H9 (cell line): ENCODE measurements around the gene NFE2L2. TPM values are rescaled to one million over a fixed set of nuclear protein-coding genes. Genes with fewer than 3 reads are reported as not detected.

Experiments
- DNase-seq: peaks from one replicate; pipeline ENCODE4 v3.0.0-alpha.2; 2017
- H2AFZ ChIP-seq: one replicate; pipeline ENCODE4 v1.6.1; 2013; ENCODE audit warnings: mild to moderate bottlenecking, low read length, control low read depth, moderate library complexity
- H2AK5ac ChIP-seq: 2 replicates; pipeline ENCODE4 v1.6.1; 2013; ENCODE audit warnings: low read length, control low read depth, mixed read lengths; ENCODE audit not compliant: insufficient read length
- H2BK120ac ChIP-seq: one replicate; pipeline ENCODE4 v1.6.1; 2013; ENCODE audit warnings: low read depth, mild to moderate bottlenecking, low read length, control low read depth, inconsistent platforms; ENCODE audit not compliant: poor library complexity, severe bottlenecking
- H2BK12ac ChIP-seq: 2 replicates; pipeline ENCODE4 v1.6.1; 2013; ENCODE audit warnings: low read length, control low read depth, mixed read lengths, low read depth; ENCODE audit not compliant: insufficient read length
- H2BK15ac ChIP-seq: 2 replicates; pipeline ENCODE4 v1.6.1; 2013; ENCODE audit warnings: low read depth, low read length, control low read depth
- H2BK20ac ChIP-seq: one replicate; pipeline ENCODE4 v1.6.1; 2013; ENCODE audit warnings: low read depth, mild to moderate bottlenecking, low read length, control low read depth, inconsistent platforms; ENCODE audit not compliant: poor library complexity, severe bottlenecking
- H2BK5ac ChIP-seq: 2 replicates; pipeline ENCODE4 v1.6.1; 2013; ENCODE audit warnings: low read length, control low read depth, mixed read lengths; ENCODE audit not compliant: insufficient read length
- H3K14ac ChIP-seq: 2 replicates; pipeline ENCODE4 v1.6.1; 2013; ENCODE audit warnings: low read length, control low read depth; ENCODE audit not compliant: insufficient read depth
- H3K18ac ChIP-seq: 2 replicates; pipeline ENCODE4 v1.6.1; 2013; ENCODE audit warnings: low read depth, mild to moderate bottlenecking, mixed read lengths, low read length, control low read depth; ENCODE audit not compliant: insufficient read length
- H3K23ac ChIP-seq: 2 replicates; pipeline ENCODE4 v1.6.1; 2013; ENCODE audit warnings: low read length, control low read depth, mixed read lengths, low read depth; ENCODE audit not compliant: insufficient read length
- H3K23me2 ChIP-seq: 2 replicates; pipeline ENCODE4 v1.6.1; 2013; ENCODE audit warnings: low read depth, mild to moderate bottlenecking, mixed read lengths, low read length, control low read depth; ENCODE audit not compliant: insufficient read length, poor library complexity, severe bottlenecking
- H3K27ac ChIP-seq: 2 replicates; pipeline ENCODE4 v1.5.1; 2013; ENCODE audit warnings: low read length, control low read depth, mixed read lengths, low read depth; ENCODE audit not compliant: insufficient read length
- H3K27me3 ChIP-seq: 2 replicates; pipeline ENCODE4 v1.6.1; 2013; ENCODE audit warnings: low read length, control low read depth, inconsistent platforms; ENCODE audit not compliant: insufficient read depth
- H3K4ac ChIP-seq: 2 replicates; pipeline ENCODE4 v1.6.1; 2013; ENCODE audit warnings: low read depth, mild to moderate bottlenecking, control low read depth, inconsistent platforms, low read length, moderate library complexity
- H3K4me1 ChIP-seq: 2 replicates; pipeline ENCODE4 v1.6.1; 2013; ENCODE audit warnings: low read length, control low read depth, inconsistent platforms; ENCODE audit not compliant: insufficient read depth
- H3K4me2 ChIP-seq: 2 replicates; pipeline ENCODE4 v1.6.1; 2013; ENCODE audit warnings: low read length, control low read depth, mixed read lengths; ENCODE audit not compliant: insufficient read length, insufficient read depth
- H3K56ac ChIP-seq: 2 replicates; pipeline ENCODE4 v1.6.1; 2013; ENCODE audit warnings: low read depth, mild to moderate bottlenecking, mixed read lengths, low read length, control low read depth; ENCODE audit not compliant: insufficient read length
- H3K79me1 ChIP-seq: 2 replicates; pipeline ENCODE4 v1.6.1; 2013; ENCODE audit warnings: low read depth, mild to moderate bottlenecking, moderate library complexity, low read length, control low read depth, inconsistent platforms; ENCODE audit not compliant: insufficient read depth, poor library complexity, severe bottlenecking
- H3K79me2 ChIP-seq: 2 replicates; pipeline ENCODE4 v1.6.1; 2013; ENCODE audit warnings: low read length, control low read depth, inconsistent platforms; ENCODE audit not compliant: insufficient read depth
- H3K9ac ChIP-seq: 2 replicates; pipeline ENCODE4 v1.6.1; 2013; ENCODE audit warnings: low read length, control low read depth, mixed read lengths; ENCODE audit not compliant: insufficient read length; ENCODE audit errors: extremely low read depth
- H3K9me3 ChIP-seq: one replicate; pipeline ENCODE4 v1.6.1; 2013; ENCODE audit warnings: low read depth, low read length, inconsistent platforms; ENCODE audit not compliant: control insufficient read depth
- H3T11ph ChIP-seq: one replicate; pipeline ENCODE4 v1.6.1; 2013; ENCODE audit warnings: mild to moderate bottlenecking, low read length, control low read depth, inconsistent platforms
- H4K20me1 ChIP-seq: one replicate; pipeline ENCODE4 v1.6.1; 2013; ENCODE audit not compliant: control insufficient read depth, insufficient read length, insufficient read depth
- H4K5ac ChIP-seq: 2 replicates; pipeline ENCODE4 v1.6.1; 2013; ENCODE audit warnings: low read depth, mild to moderate bottlenecking, mixed read lengths, low read length, control low read depth; ENCODE audit not compliant: insufficient read length
- H4K8ac ChIP-seq: replicated peaks from 2 replicates; pipeline ENCODE4 v1.6.1; 2013; ENCODE audit warnings: low read length, control low read depth, mixed read lengths, low read depth; ENCODE audit not compliant: insufficient read length
- H4K91ac ChIP-seq: 2 replicates; pipeline ENCODE4 v1.6.1; 2013; ENCODE audit warnings: low read depth, mild to moderate bottlenecking, moderate library complexity, mixed read lengths, low read length, control low read depth; ENCODE audit not compliant: insufficient read length
- H3K27ac Mint-ChIP-seq, 3 experiments: 2 replicates in 2 of 3; 3 replicates in 1 of 3; pipeline ENCODE4 v1.8.0; 2020 to 2021; ENCODE audit warnings: mixed read lengths in 3 of 3, mild to moderate bottlenecking in 1 of 3, moderate library complexity in 1 of 3
- H3K27me3 Mint-ChIP-seq: 2 replicates; pipeline ENCODE4 v1.8.0; 2021; ENCODE audit warnings: low read depth, mild to moderate bottlenecking, moderate library complexity, mixed read lengths
- H3K36me3 Mint-ChIP-seq, 3 experiments: 2 replicates in 2 of 3; 3 replicates in 1 of 3; pipeline ENCODE4 v1.8.0; 2020 to 2021; ENCODE audit warnings: low read depth in 3 of 3, mixed read lengths in 3 of 3; ENCODE audit not compliant: insufficient read depth in 1 of 3
- H3K4me1 Mint-ChIP-seq, 2 experiments: 2 replicates each; pipeline ENCODE4 v1.8.0; 2020; ENCODE audit warnings: mixed read lengths in 2 of 2
- H3K4me3 Mint-ChIP-seq, 2 experiments: 2 replicates in 1 of 2; 3 replicates in 1 of 2; pipeline ENCODE4 v1.8.0; 2020 to 2021; ENCODE audit warnings: mild to moderate bottlenecking in 2 of 2, mixed read lengths in 2 of 2, moderate library complexity in 1 of 2
- H3K9me3 Mint-ChIP-seq, 2 experiments: 2 replicates in 1 of 2; 3 replicates in 1 of 2; pipeline ENCODE4 v1.8.0; 2020; ENCODE audit warnings: mild to moderate bottlenecking in 2 of 2, mixed read lengths in 2 of 2, moderate library complexity in 1 of 2
- CTCF ChIP-seq: fragments of 200-600 bp; sonication (generic); conservative IDR thresholded peaks from 3 replicates; pipeline ENCODE4 v1.8.0; 2021; ENCODE audit warnings: antibody characterized with exemption, mild to moderate bottlenecking
- WGBS: extraction: QIAGEN DNeasy Blood & Tissue Kit; methylation state at CpG from one replicate; pipeline ENCODE4 v1.1.7; 2013; ENCODE audit warnings: missing lambda C conversion rate, low lambda C conversion rate, mixed read lengths; ENCODE audit not compliant: insufficient read length; ENCODE audit errors: extremely low coverage; 5-methylcytosine and 5-hydroxymethylcytosine counted together
- total RNA-seq: library from RNA; stranded (reverse); gene quantifications from 2 replicates; pipeline ENCODE4 v1.2.1, GENCODE V29; 2021

NFE2L2 gene
- total RNA-seq, 1 experiment from 2014 or later = 42.5 TPM

GRCh38 chr2:177232098-177232704 lies 32.3 kb downstream of the NFE2L2 start:
- no peak overlapping the region for H2AFZ ChIP-seq
- H2BK5ac ChIP-seq = no peak overlapping the region
- no peak for DNase-seq
- H2BK12ac ChIP-seq = no peak overlapping the region
- no peak overlapping the region for H3K27ac ChIP-seq
- H3K27me3 ChIP-seq = no peaks in the 10 kb centered on the region
- no peak for TF ChIP-seq CTCF
- no peak overlapping the region for H3K4ac ChIP-seq
- no peak overlapping the region for H3K14ac ChIP-seq
- H4K91ac ChIP-seq = no peak overlapping the region
- WGBS = no CpG with 5 or more reads among the region's 8 CpGs
- no peaks in the 10 kb centered on the region for H3K79me1 ChIP-seq
- H4K5ac ChIP-seq = no peak overlapping the region
- no peak overlapping the region for H4K8ac ChIP-seq
- no peak overlapping the region for H3K18ac ChIP-seq
- H4K20me1 ChIP-seq = no peaks in the 10 kb centered on the region
- H3K56ac ChIP-seq = no peak overlapping the region
- no peak overlapping the region for H2AK5ac ChIP-seq
- H2BK15ac ChIP-seq = no peak overlapping the region
- no peak overlapping the region for H3K9ac ChIP-seq
- H3K9me3 ChIP-seq = no peaks in the 10 kb centered on the region
- peaks cover 7% of the 10 kb centered on the region; the same call in 1 of the 2 replicates for H3K79me2 ChIP-seq
- H2BK20ac ChIP-seq = no peak overlapping the region
- Mint-ChIP-seq H3K36me3 (peaks cover 18 to 40% (median 29%) of the 10 kb centered on the region in 3 experiments), H3K27ac (peak overlapping the region in 1 of 3 experiments; percentile 30; a peak in 1 of 7 replicates), H3K4me3 (no peak overlapping the region), H3K4me1 (peaks cover 2% of the 10 kb centered on the region in 2 experiments; a peak in 1 of 4 replicates), H3K9me3 (no peaks in the 10 kb centered on the region), H3K27me3 (no peaks in the 10 kb centered on the region)
- no peaks in the 10 kb centered on the region for H3K23me2 ChIP-seq
- no peak overlapping the region for H2BK120ac ChIP-seq
- no peak overlapping the region for H3T11ph ChIP-seq
- H3K4me1 ChIP-seq = no peaks in the 10 kb centered on the region
- no peak overlapping the region for H3K4me2 ChIP-seq
- H3K23ac ChIP-seq = no peak overlapping the region
